Measurements from ENCODE around the gene COX10.

Gene COX10

DNA sequence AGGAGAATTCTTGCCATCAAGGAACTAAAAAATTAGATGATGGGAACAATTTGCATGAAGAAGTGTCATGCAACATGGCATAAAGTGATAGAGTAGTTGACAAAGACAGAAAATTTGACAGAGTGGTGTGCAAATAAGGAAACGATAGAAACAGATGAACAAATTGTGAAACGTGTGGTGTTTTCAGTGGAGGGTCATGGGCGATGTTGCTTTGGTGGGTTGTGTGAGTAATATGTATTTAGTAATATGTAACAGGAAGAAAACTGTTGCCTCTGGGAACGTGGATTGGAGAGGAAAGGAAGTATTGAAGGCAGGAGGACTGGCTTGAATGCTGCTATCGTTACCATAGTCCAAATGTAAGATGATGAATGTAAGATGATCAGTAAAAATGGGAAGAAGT is 3.6 kb downstream of the COX10 start:
- DNase-seq, result no peak

DNA sequence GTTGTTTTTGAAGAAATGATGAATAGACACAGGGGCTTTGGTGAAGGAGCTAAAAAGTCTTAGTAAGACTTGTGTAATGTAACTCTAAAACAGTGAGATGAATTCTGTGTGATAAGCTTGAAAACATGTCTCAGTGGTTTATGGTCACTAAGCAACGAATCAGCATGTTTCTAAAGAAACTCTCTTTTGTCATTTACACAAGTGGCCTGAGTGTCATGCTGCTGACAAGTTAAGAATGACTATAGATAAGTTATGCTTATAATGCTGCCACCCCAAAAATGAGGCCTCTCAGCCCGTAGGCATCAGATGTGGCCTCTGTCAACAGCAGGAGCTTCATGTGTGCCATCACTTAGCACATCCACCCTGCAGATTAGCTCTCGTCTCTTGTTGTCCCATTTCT is 8.7 kb downstream of the COX10 start:
- no peak for DNase-seq

GRCh38 chr17:14080847-14081251 is 11.5 kb downstream of the COX10 start:
- no peak for DNase-seq

DNA sequence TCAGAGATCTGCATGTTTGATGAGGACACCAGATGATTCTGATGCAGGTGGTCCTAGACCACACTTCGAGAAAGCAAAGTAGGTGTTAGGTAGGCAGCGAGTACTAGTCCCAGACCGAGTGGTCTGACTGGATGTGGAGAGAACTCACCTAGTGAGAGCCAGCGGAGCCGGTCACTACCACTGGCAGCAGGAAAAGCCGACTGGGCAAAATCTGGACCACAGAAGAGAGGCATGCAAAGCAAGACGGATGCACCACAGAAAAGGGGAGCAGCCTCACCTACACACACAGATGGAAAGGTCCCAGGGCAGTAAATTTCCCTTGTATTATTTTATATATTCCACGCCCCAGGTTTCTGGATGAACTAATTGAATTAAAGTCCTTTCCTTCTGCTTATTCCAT is 13.5 kb downstream of the COX10 start:
- no peak for DNase-seq

DNA sequence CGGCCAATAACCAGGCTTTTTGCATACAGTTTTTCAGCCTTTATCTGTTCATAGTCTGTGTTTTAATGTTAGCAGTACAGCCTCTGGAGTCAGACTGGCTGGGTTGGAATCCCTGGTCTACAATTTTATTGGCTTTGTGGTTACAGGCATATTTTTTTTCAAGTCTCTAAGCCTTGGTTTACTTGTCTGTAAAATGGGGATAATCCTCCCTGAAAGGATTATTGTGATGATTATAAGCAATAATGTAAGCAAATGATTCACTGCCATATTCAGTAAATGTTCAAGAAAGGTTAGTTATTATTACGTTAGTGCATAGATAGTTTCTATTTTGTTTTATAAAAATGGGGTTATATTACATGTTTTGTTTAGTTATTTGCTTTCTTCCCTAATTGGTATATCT is 15.7 kb downstream of the COX10 start:
- no peak for DNase-seq

DNA sequence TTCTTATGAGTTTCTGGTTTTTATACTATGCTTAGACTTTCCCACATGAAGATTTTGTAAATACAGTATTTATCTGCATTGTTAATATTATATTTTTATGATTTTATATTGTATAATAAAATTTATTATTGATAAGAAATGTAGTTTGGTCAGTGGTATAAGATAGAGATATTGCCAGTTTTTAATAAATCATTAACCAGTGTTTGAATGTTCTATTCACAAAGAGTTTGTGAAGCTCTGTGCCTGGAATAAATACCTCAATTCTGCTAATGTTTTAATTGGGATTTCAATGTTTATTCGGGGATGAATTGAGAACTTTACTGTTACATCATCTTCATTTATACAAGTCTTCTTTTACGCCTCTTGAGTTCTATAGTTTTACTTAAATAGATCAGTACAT is 16.9 kb downstream of the COX10 start:
- DNase-seq, result no peak

DNA sequence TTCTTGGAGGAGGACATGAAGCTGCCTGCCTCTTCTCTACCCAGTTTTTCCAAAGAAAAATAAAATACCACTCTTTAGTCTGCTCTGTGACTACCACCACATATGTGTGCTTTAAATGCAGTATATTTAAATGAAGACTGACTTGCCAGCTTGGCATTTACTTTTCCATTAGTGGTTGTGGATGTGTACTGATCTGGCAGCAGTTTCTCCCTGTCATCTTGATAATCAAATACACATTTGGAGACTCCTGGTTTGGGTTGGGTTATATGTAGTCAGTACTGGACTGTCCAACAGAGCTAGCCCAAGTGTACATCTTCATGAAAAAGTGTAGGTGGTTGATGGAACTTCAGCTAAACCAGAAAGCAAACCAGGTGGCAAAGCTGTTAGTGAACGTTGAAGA is 19.9 kb downstream of the COX10 start:
- no peak for DNase-seq

GRCh38 chr17:14091367-14091766 is 22.1 kb downstream of the COX10 start:
- DNase-seq, result no peak

GRCh38 chr17:14092808-14093207 is 23.5 kb downstream of the COX10 start:
- no peak for DNase-seq

- DNase-seq, result no peak
Measured at GRCh38 chr17:14094676-14095601, 25.6 kb downstream of the COX10 start.

GRCh38 chr17:14095631-14096030 is 26.3 kb downstream of the COX10 start:
- DNase-seq, result no peak

DNA sequence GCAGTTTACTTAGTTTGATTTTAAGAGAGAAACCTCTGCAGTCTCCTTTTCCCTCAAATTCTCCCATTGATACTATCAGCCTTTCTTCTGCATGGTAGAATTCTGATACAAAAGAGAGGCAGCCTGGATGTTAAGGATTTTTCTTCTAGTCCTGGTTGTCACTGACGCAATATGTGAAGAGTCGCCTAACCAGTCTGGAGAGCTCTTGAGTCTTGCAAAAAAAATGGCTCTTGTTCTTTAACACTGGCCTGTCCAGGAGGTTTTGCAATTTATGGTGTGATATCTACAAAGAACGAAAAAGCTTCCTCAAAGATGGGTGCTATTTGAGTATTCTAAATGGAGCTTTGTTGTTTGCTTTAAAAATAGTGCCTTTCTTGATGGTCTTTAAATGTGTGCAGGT is 28.9 kb downstream of the COX10 start:
- peak; percentile 53 for DNase-seq

- no peak for DNase-seq
Measured at GRCh38 chr17:14101976-14102375, 32.7 kb downstream of the COX10 start.

DNA sequence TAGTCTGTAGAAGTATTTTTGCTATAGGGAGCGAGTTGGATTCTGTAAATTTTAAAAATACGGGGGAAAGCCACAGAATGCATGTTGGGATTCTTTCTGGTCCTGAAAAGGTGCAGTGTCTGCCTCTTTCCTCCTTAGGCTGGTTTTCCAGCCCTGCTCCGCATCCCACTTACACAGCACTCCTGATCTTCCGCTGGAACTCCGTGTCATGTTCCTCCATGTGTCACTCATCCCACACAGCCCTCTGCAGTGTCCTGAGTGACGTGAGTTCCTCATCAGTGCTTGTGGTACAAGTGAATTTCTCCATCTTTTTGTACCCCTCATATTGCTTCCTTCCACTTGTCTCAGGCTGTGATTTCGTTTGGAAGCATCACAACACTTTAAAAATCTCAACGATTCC is 34.5 kb downstream of the COX10 start:
- no peak for DNase-seq

- DNase-seq, result no peak
Measured at GRCh38 chr17:14104734-14105133, 35.4 kb downstream of the COX10 start.

- DNase-seq, result no peak
Measured at GRCh38 chr17:14107889-14108288, 38.6 kb downstream of the COX10 start.

DNA sequence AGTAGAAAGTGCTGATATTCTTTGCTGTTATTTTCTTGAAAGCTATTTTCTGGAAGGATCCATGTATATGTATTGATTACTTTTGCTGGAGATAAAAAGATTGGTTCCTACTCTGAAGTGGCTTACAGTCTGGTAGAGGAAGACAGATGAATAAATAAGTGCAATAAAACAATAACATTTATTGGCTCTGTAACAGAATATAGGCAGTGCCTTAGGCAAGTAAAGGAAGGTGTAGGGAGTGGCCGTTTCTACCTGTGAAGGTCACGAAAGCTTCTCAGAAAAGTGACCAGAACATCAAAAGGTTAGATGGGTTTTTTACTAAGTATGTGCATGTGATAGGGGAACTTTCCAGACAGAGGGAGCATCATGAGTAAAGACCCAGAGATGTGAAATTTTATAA is 43.1 kb downstream of the COX10 start:
- no peak for DNase-seq

DNA sequence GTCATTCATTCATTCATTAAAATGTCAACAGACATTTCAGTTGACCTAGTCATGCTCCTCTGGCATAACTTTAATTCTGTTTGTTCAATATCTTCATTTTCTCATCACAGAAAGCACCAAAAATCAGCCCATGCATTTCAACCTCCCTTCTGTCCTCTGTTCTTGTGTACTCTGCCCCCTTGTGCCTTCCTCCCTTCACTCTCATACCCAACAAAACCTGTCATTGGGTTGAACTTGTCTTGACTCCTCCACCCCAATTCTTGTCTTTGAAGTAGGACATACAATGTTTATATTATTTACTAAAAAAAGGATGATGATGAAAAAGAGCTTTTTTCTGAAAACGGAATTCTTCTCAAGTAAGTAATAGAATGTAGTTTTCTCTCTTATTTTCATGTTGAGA is 43.8 kb downstream of the COX10 start:
- DNase-seq, result no peak

GRCh38 chr17:14116263-14117024 is 47.1 kb downstream of the COX10 start:
- no peak for DNase-seq

DNA sequence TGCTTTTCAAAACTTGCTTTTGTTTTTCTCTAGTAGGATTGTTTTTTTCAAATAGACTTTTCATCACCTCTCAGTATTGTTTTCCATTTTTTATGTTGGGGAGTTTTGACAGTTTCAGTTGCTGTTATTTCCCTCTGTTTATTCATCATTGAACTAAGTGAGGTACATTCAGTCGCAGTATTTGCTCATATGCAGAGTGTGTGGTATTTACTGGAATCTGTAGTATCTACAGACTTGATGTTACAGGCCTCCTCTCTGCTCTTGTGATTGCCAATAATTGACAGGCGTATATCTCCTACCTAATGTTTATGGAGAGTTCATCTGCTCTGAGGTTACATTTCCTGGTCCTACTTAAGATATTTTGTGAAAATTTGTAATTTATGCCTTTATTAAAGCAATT is 49.6 kb downstream of the COX10 start:
- no peak for DNase-seq

DNA sequence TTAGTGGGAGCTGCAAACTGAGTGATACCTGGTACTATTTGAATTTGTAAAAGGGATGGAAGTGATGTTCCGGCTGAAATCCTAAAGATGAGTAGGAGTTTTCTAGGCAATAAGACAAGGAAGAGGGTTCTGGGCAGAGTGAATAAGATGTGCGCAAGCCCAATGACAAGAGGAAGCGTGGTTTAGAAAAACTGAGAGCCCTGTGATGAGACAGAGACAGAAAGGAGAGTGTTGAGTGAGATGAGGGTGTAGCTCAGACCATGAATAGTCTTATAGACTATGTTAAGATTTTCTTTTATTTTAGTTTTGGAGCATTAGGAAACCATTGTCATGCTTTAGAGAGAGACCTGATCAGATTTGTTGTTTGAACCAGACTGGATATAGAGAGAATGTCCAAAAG is 50.2 kb downstream of the COX10 start:
- no peak for DNase-seq

DNA sequence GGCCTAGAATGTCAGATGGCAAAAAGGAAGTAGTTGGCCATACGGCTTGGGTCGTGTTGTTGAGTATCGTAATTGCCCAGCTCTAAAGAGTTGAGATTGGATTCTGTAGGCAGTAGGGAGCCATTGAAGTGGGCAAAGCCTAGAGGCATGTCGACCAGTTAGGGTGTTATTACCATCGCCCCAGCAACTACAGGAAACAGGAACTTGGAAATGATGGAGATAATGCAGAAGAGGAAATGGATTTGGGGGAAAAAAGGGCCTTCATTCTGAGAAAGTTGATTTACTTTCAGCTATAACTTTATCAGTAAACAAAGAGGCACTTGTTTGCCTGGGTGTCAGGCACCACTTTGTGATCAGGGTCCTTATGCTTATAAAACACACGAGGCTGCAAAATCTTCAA is 52.6 kb downstream of the COX10 start:
- DNase-seq, result no peak

DNA sequence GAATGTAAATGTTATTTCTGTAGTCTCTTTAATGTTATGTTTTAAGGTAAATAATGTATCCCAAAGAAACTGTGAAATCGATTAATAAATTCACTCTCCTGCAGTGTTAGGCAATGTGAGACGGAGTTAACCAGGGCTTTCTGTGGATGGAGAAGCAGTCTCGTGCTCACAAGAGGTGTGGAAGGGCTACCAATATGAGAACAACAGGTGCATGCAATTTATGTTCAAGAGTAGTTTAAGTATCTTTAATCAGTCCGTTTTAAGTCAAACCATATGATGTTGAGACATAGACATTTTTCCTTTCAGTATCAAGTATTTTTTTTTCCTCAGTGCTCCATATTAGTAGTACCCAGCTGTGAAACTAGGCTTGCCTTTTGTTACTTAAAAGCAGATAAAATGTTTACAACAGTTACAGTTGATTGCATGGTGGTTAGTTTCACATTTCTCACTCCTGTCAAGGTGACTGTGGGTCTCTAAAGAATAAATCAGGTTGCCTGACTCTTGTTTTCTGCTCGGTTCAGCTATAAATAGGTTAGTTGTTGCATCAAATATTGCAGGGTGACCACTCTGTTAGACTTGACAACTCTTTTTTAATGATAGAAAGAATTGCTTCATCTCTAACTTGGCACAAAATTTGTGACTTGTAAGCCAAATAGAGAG is 54.4 kb downstream of the COX10 start:
- DNase-seq, result peak; percentile 20

DNA sequence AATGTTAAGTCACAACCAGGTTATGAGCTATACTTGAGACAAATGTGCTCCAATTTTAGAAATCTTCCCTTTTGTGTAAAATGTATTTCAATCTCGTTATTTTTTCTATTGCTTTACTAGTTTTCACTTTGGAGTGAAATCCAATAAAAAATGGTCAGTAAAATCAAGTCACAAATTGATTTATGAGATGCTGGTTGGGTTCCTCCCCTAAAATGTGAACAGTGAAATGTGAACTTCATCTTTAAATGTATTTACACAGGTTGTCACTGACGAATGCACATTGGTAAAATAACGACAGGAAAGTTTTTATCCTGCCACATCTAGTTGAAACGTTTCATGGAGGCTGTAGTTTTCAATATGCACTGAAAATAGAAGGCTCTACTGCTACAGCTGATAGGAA is 55.5 kb downstream of the COX10 start:
- no peak for DNase-seq
